ENCODE results near the gene SMURF2. TPM values are rescaled to one million over a fixed set of nuclear protein-coding genes. Genes with fewer than 3 reads are reported as not detected.

Gene SMURF2
- total and polyA plus RNA-seq, 9 of the 15 experiments (the other 6 are each of a cell fraction or from before 2014, with no cell fraction given) = 3.8 to 22.0 (median 14.8) TPM

GRCh38 chr17:64615028-64615677, 47.0 kb downstream of the SMURF2 start:
- Histone ChIP-seq H3K36me3 (ENCODE audit: control insufficient read depth, insufficient read depth, low read length) (no peaks in the 10 kb centered on the region), H4K20me1 (replicated peaks; ENCODE audit: control insufficient read depth, insufficient read depth, low read length) (no peaks in the 10 kb centered on the region), H3K27me3 (ENCODE audit: control insufficient read depth in 2 of 2, insufficient read depth in 2 of 2, low read length in 2 of 2) (no peaks in the 10 kb centered on the region), H3K9me3 (replicated peaks; ENCODE audit: control insufficient read depth, insufficient read depth, low read depth, low read length) (no peaks in the 10 kb centered on the region), H3K4me2 (ENCODE audit: insufficient read depth, low read length) (no peak overlapping the region), H3K4me3 (no peak overlapping the region), H2AFZ (ENCODE audit: low read depth, low read length) (no peak overlapping the region), H3K4me1 (replicated peaks in 1 of 2; ENCODE audit: control insufficient read depth in 2 of 2, insufficient read depth in 2 of 2, low read length in 2 of 2) (peaks cover 13 to 23% of the 10 kb centered on the region in 2 experiments), H3K9ac (ENCODE audit: insufficient read depth in 1 of 2, low read depth in 2 of 2, low read length in 2 of 2) (no peak overlapping the region), H3K79me2 (ENCODE audit: control insufficient read depth, insufficient read depth, low read length) (peaks cover 24% of the 10 kb centered on the region; the same call in 2 of the 3 replicates), H3K27ac (ENCODE audit: extremely low read depth, low read depth, low read length) (no peak overlapping the region), H3K9me1 (ENCODE audit: control insufficient read depth, insufficient read depth, low read length) (no peaks in the 10 kb centered on the region)
- ATAC-seq = no peak
- ChIA-PET POLR2A (interaction anchor here (0.7 kb wide), 1 partner anchor 19 kb away, joined by 3 read pairs; no protein-coding TSS in a partner anchor), CTCF (ENCODE audit: low intra/inter-chr PET ratio) (no interaction called here)
- in situ Hi-C loops (cut with MboI) = no loop called here
- FAIRE-seq = no peak
- WGBS (ENCODE audit: insufficient coverage, low coverage, missing lambda C conversion rate) = 50% methylated on average over 3 of the region's 3 CpGs
- no TSS peak for BruUV-seq (replicated peaks)
- intact Hi-C loops (cut with micrococcal nuclease) = no loop called here
- no peak for DNase-seq (ENCODE audit: extremely low read depth in 1 of 4, low spot score in 3 of 4)
- TF ChIP-seq ZKSCAN1 (IDR thresholded peaks at IDR 0.05; ENCODE audit: low read depth, low read length) (no peak), NFRKB (IDR thresholded peaks at IDR 0.05; ENCODE audit: low read depth) (no peak), GTF3C2 (IDR thresholded peaks at IDR 0.05; ENCODE audit: borderline replicate concordance, extremely low read depth, insufficient read length) (no peak), CEBPZ (IDR thresholded peaks at IDR 0.05; ENCODE audit: borderline replicate concordance, low read depth, low read length) (no peak), CTCF (IDR thresholded peaks at IDR 0.05 in 2 of 3, conservative IDR thresholded peaks at IDR 0.05 in 1 of 3; ENCODE audit: insufficient read depth in 2 of 3, low read depth in 1 of 3, low read length in 3 of 3) (no peak), AFF1 (IDR thresholded peaks at IDR 0.05; ENCODE audit: low read depth in 1 of 2, partially characterized antibody in 2 of 2) (no peak), IRF2 (CRISPR knock-in tag; IDR thresholded peaks at IDR 0.05) (no peak)

Measured in K562 (cell line).